ENCODE data around the gene PPP1R37. TPM values are rescaled to one million over a fixed set of nuclear protein-coding genes. Genes with fewer than 3 reads are reported as not detected.
A peak's percentile ranks its signal among the peaks of the same experiment; 100 is the strongest.

Gene PPP1R37
- total RNA-seq, 1 experiment from 2014 or later = 33.6 TPM

DNA sequence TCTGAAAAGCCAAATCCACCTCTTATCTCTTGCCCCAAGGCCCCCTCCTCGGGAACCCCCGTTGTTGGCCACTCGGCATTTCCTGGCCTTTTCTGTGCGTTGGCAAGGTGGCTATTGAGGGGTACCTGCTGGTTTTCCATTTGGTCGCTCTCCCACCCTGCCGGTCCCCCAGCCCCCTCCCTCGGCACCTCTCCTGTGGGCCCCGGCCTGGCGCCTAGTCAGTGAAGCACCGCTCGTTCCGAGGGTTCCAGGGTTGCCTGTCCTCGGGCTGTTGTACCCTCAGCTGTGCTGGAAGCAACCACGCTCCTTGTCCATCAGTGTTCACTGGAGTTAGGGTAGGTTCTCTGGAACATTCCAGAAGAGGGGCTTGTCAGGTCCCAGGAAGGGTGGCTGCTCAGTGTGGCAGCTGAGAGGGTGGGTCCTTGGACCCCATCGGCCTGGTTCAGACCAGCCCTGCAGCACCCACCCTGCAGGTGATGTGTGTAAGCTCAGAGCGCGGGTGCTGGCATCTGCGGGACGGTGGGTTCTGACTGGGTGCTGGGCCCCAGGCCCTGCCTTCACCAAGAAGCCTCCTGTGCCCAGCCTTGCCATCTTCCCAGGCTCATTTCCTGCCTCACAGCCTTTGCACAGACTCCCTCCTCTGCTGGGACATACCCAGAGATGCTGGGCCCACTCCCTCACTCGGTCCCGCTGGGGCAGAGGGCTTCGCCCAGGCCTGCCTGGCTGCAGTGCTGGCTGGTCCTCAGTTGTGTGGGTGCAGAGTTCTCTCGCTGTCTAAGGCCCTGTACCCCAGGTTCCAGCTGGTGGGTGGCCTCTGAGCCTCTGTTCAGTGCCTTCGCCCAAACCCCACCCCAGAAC lies 46.5 kb downstream of the PPP1R37 start:
- Histone ChIP-seq H3K4me1 (ENCODE audit: insufficient read depth, low read length) (no peaks in the 10 kb centered on the region), H3K9ac (ENCODE audit: extremely low read depth, insufficient read length, low read length) (no peak overlapping the region), H3K9me3 (ENCODE audit: control insufficient read depth, low read depth, low read length) (no peaks in the 10 kb centered on the region), H2AK5ac (ENCODE audit: insufficient read length, low read length) (no peak overlapping the region), H3K23me2 (ENCODE audit: insufficient read length, low read depth, low read length, poor library complexity, severe bottlenecking) (no peaks in the 10 kb centered on the region), H3K4me2 (ENCODE audit: insufficient read depth, insufficient read length, low read length) (no peak overlapping the region), H3T11ph (ENCODE audit: low read length) (no peak overlapping the region), H3K4ac (ENCODE audit: low read depth, low read length) (no peak overlapping the region), H2BK20ac (ENCODE audit: low read depth, low read length, poor library complexity, severe bottlenecking) (no peak overlapping the region), H2BK120ac (ENCODE audit: low read depth, low read length, poor library complexity, severe bottlenecking) (no peak overlapping the region), H4K20me1 (ENCODE audit: control insufficient read depth, insufficient read depth, insufficient read length) (no peaks in the 10 kb centered on the region), H3K23ac (ENCODE audit: insufficient read length, low read depth, low read length) (no peak overlapping the region), H3K79me2 (ENCODE audit: insufficient read depth, low read length) (no peaks in the 10 kb centered on the region; the same call in 1 of the 2 replicates), H2BK15ac (ENCODE audit: low read depth, low read length) (no peak overlapping the region), H2BK12ac (ENCODE audit: insufficient read length, low read depth, low read length) (no peak overlapping the region), H4K5ac (ENCODE audit: insufficient read length, low read depth, low read length) (no peak overlapping the region), H3K18ac (ENCODE audit: insufficient read length, low read depth, low read length) (no peak overlapping the region), H3K79me1 (ENCODE audit: insufficient read depth, low read depth, low read length, poor library complexity, severe bottlenecking) (no peaks in the 10 kb centered on the region), H3K27me3 (ENCODE audit: insufficient read depth, low read length) (no peaks in the 10 kb centered on the region), H4K8ac (replicated peaks; ENCODE audit: insufficient read length, low read depth, low read length) (no peak overlapping the region), H2AFZ (ENCODE audit: low read length) (no peak overlapping the region), H2BK5ac (ENCODE audit: insufficient read length, low read length) (no peak overlapping the region), H4K91ac (ENCODE audit: insufficient read length, low read depth, low read length) (no peak overlapping the region), H3K56ac (ENCODE audit: insufficient read length, low read depth, low read length) (no peak overlapping the region), H3K27ac (ENCODE audit: insufficient read length, low read depth, low read length) (no peak overlapping the region), H3K14ac (ENCODE audit: insufficient read depth, low read length) (no peak overlapping the region)
- no CpG with 5 or more reads among the region's 24 CpGs for WGBS (ENCODE audit: extremely low coverage, insufficient read length, low lambda C conversion rate)
- H3K9me3 Mint-ChIP-seq = no peaks in the 10 kb centered on the region
- TF ChIP-seq, protein P1, sequence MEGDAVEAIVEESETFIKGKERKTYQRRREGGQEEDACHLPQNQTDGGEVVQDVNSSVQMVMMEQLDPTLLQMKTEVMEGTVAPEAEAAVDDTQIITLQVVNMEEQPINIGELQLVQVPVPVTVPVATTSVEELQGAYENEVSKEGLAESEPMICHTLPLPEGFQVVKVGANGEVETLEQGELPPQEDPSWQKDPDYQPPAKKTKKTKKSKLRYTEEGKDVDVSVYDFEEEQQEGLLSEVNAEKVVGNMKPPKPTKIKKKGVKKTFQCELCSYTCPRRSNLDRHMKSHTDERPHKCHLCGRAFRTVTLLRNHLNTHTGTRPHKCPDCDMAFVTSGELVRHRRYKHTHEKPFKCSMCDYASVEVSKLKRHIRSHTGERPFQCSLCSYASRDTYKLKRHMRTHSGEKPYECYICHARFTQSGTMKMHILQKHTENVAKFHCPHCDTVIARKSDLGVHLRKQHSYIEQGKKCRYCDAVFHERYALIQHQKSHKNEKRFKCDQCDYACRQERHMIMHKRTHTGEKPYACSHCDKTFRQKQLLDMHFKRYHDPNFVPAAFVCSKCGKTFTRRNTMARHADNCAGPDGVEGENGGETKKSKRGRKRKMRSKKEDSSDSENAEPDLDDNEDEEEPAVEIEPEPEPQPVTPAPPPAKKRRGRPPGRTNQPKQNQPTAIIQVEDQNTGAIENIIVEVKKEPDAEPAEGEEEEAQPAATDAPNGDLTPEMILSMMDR (conservative IDR thresholded peaks at IDR 0.05) = no peak
- no peak for DNase-seq
- H3K4me3 Mint-ChIP-seq = no peak overlapping the region
- no peaks in the 10 kb centered on the region for H3K27me3 Mint-ChIP-seq (ENCODE audit: low read depth)
- peaks cover 23 to 24% of the 10 kb centered on the region in 2 experiments for H3K4me1 Mint-ChIP-seq
- peak overlapping the region in 1 of 3 experiments; percentile 44; a peak in 3 of 7 replicates for H3K27ac Mint-ChIP-seq
- peaks cover 10 to 27% (median 25%) of the 10 kb centered on the region in 3 experiments; a peak in 6 of 7 replicates for H3K36me3 Mint-ChIP-seq (ENCODE audit: insufficient read depth in 1 of 3, low read depth in 3 of 3)

Data from H9 (cell line).